Measurements from ENCODE around the gene SEMG2. TPM values are rescaled to one million over a fixed set of nuclear protein-coding genes. Genes with fewer than 3 reads are reported as not detected.

The SEMG2 gene, protein sequence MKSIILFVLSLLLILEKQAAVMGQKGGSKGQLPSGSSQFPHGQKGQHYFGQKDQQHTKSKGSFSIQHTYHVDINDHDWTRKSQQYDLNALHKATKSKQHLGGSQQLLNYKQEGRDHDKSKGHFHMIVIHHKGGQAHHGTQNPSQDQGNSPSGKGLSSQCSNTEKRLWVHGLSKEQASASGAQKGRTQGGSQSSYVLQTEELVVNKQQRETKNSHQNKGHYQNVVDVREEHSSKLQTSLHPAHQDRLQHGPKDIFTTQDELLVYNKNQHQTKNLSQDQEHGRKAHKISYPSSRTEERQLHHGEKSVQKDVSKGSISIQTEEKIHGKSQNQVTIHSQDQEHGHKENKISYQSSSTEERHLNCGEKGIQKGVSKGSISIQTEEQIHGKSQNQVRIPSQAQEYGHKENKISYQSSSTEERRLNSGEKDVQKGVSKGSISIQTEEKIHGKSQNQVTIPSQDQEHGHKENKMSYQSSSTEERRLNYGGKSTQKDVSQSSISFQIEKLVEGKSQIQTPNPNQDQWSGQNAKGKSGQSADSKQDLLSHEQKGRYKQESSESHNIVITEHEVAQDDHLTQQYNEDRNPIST
- not detected for total RNA-seq

DNA sequence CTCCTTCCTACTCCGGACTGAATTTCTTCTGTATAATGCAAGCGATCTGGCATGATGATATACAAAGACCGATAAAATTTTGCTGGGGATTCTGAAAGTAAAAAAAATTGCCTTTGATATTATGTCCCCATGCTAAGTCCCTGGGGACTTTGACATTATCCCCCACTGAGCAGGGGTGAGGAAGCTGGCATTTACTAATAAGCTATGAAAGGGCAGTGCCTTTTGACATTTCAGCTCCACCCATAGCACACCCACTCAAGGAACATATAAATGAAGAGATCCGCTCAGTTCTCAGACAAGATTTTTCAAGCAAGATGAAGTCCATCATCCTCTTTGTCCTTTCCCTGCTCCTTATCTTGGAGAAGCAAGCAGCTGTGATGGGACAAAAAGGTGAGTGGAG is at the start of gene SEMG2:
Gene SEMG2 (plus strand): TSS at position 298 of the 400 bp plus-strand sequence. CDS start 17 bp downstream, at position 315.
- no peaks in the 10 kb centered on the region for H3K9me3 Mint-ChIP-seq
- peaks cover 33% of the 10 kb centered on the region for H3K27me3 Mint-ChIP-seq (ENCODE audit: low read depth)
- no peak for ATAC-seq
- no peak within 1 kb of the TSS for H3K4me3 Mint-ChIP-seq
- H3K4me1 Mint-ChIP-seq (ENCODE audit: low read depth): no peaks in the 10 kb centered on the region
- no peak for DNase-seq
- H3K36me3 Mint-ChIP-seq (ENCODE audit: insufficient read depth): no peaks in the 10 kb centered on the region

DNA sequence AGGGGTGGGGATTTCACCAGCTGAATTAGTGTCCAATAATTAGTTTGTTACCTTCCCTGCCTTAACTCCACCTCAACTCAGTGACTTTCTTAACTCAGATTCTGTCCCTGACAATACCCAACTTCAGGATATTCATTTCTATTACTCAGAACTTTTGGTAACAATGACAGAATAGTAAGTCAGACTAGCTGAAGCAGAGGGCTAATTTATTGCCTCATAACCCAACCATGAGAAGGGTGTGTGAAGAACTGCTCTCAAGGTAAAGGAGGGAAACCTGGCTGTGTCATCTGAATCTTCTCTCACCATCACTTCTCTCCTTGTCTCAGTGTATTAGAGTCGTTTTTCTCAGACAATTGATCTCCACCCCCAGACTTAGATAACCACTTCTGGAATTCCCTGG is 47.7 kb upstream of the SEMG2 start:
- Mint-ChIP-seq H3K4me3 (no peak overlapping the region), H3K9me3 (no peaks in the 10 kb centered on the region), H3K36me3 (ENCODE audit: insufficient read depth) (no peaks in the 10 kb centered on the region), H3K4me1 (ENCODE audit: low read depth) (no peaks in the 10 kb centered on the region), H3K27me3 (ENCODE audit: low read depth) (peaks cover 12% of the 10 kb centered on the region)
- ATAC-seq (no peak), DNase-seq (no peak)

DNA sequence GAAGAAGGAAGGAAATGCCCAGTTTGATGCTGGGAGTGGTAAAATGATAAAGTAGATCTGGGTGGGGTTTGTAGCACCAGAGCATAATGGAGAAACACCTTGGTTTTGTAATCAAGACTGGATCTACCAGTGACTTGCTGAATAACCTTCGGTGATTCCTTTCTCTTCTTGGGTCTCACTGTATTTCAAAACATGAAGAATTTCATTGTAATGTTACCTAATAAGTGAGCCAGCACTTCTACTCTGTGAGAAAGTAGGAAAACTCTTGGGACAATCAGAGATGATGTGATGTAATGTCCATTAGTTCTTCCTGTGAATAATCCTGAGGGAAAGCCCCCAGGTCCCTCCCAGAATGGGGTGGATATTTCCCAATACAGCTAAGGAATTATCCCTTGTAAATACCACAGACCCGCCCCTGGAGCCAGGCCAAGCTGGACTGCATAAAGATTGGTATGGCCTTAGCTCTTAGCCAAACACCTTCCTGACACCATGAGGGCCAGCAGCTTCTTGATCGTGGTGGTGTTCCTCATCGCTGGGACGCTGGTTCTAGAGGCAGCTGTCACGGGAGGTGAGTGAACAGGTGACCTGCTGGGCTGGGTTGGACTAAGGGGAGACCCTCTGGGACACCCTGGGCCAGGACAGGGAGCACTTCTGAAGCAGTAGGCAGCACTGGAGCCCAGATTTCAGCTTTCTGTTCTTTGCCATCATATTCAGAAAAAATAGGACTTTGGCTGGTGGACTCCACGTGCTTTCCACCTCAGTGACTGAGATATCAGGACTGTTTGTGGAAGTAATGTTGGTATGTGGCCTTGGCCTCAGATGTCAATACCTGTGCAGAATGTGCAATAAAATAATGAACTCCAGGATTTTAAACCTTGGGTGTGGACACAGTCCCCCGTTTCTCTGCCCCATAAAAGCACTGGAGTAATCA is 46.5 kb upstream of the SEMG2 start, which contains the start of gene PI3:
Gene PI3 (plus strand): TSS at position 469 of the 931 bp plus-strand sequence. CDS start 21 bp downstream, at position 490.
- ATAC-seq (no peak), DNase-seq (no peak)
- no peaks in the 10 kb centered on the region for H3K36me3 Mint-ChIP-seq (ENCODE audit: insufficient read depth)
- H3K27me3 Mint-ChIP-seq (ENCODE audit: low read depth): peaks cover 12% of the 10 kb centered on the region
- no peaks in the 10 kb centered on the region for H3K9me3 Mint-ChIP-seq
- H3K4me1 Mint-ChIP-seq (ENCODE audit: low read depth): no peaks in the 10 kb centered on the region
- H3K4me3 Mint-ChIP-seq: no peak within 1 kb of the TSS

DNA sequence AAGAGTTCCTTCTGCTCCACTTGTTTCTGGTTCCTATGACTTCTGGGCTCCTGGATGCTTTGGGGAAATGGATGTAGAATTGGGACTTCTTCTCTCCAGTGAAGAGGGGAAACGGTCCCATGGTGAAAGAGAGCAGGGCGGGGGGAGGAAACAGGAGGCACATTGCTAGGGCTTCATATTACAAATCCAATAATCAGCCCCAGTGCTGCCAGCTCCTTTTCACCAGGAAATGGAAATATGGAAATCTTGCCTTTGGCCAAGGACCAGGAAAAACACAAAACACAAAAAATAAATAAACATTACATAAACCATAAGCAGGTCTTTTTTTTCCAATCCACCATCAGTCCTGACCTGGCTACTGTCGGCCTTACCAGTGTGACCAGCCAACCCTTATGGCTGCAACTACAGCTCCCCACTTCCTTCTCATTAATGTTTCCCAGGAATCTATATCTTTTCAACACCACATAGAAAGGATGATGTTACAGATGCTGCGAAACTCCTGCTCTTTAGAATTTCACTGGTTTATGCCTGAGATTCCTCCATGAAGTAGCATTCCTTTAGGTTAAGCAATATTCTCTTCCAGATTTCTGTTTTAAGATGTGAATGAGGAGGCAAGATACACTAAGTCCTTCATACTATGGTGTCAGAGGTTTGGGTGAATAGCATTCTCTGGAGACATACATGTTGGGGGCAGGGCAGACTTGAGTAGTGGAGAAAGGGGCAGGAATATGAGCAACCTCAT is 44.5 kb upstream of the SEMG2 start:
- no peak for DNase-seq
- H3K9me3 Mint-ChIP-seq: no peaks in the 10 kb centered on the region
- H3K4me3 Mint-ChIP-seq: no peak overlapping the region
- ATAC-seq: no peak
- H3K27me3 Mint-ChIP-seq (ENCODE audit: low read depth): peaks cover 8% of the 10 kb centered on the region
- no peaks in the 10 kb centered on the region for H3K4me1 Mint-ChIP-seq (ENCODE audit: low read depth)
- no peaks in the 10 kb centered on the region for H3K36me3 Mint-ChIP-seq (ENCODE audit: insufficient read depth)

DNA sequence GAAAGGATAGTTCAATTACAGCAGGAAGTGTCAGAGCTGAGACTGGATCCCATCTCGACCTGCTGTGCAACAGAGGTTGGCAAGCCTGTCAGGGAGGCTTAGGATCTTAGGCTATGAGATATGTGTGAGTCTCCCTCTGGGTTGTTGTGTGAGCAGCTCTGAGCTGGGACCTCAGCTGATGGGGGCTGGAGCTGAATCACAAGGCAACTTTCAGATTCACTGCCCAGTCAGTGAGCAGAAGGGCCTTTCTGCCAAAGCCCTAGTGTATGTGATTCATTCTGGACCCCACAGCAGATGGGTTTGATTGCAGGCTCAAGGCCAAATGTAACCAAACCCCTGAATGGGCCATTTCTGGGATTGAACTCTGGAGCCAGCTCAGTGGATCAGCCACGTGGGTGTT is 42.0 kb upstream of the SEMG2 start:
- H3K36me3 Mint-ChIP-seq (ENCODE audit: insufficient read depth): no peaks in the 10 kb centered on the region
- no peaks in the 10 kb centered on the region for H3K9me3 Mint-ChIP-seq
- ATAC-seq (no peak), DNase-seq (no peak)
- H3K27me3 Mint-ChIP-seq (ENCODE audit: low read depth): peaks cover 11% of the 10 kb centered on the region
- no peaks in the 10 kb centered on the region for H3K4me1 Mint-ChIP-seq (ENCODE audit: low read depth)
- no peak overlapping the region for H3K4me3 Mint-ChIP-seq

DNA sequence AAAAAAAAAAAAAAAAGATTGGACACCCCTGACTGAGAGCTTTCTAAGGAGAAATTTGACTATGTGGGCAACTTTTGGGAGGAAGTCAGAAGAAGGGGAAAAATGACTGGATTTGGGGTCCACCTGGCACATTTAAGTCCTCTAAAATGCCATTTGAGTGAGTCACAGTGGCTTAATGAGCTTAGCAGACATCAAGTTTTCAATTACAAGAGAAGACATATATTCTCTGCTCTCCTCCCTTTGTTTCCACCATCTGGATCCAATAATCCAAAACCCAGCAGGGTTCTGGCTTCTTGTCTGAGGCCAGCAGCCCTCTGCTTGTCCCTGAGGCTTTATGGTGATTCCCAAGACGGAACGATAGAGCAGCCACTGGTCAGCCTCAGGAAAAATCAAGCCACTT is 39.5 kb upstream of the SEMG2 start:
- H3K4me1 Mint-ChIP-seq (ENCODE audit: low read depth): no peaks in the 10 kb centered on the region
- H3K27me3 Mint-ChIP-seq (ENCODE audit: low read depth): peaks cover 3% of the 10 kb centered on the region
- no peak overlapping the region for H3K4me3 Mint-ChIP-seq
- H3K36me3 Mint-ChIP-seq (ENCODE audit: insufficient read depth): no peaks in the 10 kb centered on the region
- H3K9me3 Mint-ChIP-seq: no peaks in the 10 kb centered on the region
- DNase-seq (no peak), ATAC-seq (no peak)

DNA sequence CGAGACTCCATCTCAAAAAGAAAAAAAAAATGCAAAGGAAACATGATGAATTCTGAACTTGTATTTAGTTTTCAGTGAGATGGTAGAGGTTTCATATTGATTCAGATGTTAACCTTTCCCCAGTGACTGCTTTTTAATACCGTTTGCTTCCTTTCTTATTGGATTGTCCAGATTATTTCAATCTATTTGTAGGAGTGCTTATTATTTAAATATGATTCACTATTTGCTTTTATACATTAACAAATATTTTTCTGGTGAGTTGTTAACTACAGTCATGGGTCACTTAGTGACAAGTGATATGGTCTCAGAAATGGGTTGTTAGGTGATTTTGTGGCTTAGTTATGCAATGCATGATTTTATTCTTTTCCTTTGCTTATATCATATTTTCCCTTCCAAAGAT is 38.1 kb upstream of the SEMG2 start:
- H3K27me3 Mint-ChIP-seq (ENCODE audit: low read depth): peaks cover 3% of the 10 kb centered on the region
- H3K9me3 Mint-ChIP-seq: no peaks in the 10 kb centered on the region
- no peaks in the 10 kb centered on the region for H3K4me1 Mint-ChIP-seq (ENCODE audit: low read depth)
- no peaks in the 10 kb centered on the region for H3K36me3 Mint-ChIP-seq (ENCODE audit: insufficient read depth)
- ATAC-seq (no peak), DNase-seq (no peak)
- H3K4me3 Mint-ChIP-seq: no peak overlapping the region

DNA sequence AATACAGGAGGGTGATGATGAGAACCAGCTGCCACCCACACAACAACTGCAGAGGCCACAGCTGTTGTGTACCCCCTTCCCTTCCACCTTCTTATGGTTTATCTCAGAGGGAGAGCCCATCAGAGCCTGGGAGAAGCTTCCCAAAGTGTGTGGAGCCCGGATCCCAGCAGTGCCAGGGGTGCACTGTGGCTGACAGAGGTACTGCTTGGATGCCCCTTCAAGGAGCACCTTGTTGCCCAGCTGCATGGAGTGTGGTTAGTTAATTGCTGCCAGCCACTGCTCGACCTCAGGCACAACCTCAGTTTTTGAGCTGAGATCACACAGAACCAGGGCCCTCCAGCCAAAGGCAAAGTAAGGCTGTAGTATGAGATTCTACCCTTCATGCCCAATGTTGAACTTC is 33.5 kb upstream of the SEMG2 start:
- H3K4me1 Mint-ChIP-seq (ENCODE audit: low read depth): no peaks in the 10 kb centered on the region
- H3K4me3 Mint-ChIP-seq: no peak overlapping the region
- H3K9me3 Mint-ChIP-seq: no peaks in the 10 kb centered on the region
- peaks cover 5% of the 10 kb centered on the region for H3K27me3 Mint-ChIP-seq (ENCODE audit: low read depth)
- ATAC-seq (no peak), DNase-seq (no peak)
- no peaks in the 10 kb centered on the region for H3K36me3 Mint-ChIP-seq (ENCODE audit: insufficient read depth)

DNA sequence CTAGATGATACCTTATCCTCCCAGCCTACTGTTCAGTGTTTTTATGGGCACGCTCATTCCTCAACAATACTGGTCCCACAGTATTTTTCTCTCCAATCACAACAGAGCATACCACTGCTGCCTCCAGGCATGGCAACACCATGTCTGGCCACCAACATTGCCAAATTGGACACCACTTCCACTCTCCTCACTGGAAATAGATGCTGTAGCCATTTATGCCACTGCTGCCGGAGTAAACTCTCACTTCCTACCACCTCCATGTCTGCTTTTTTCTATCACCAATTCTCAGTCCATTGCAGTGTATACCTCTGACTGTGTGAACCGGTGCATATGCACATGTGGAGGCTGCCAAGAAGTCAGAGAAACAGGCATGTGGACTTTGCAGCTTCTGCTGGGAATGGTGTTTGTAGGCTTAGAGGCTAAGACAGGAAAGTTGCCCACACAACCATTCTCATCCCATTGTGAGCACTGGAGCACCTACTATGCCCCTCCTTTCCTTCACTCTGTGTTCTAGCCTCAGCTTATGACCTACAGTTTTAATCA is 32.0 kb upstream of the SEMG2 start:
- Mint-ChIP-seq H3K9me3 (no peaks in the 10 kb centered on the region), H3K27me3 (ENCODE audit: low read depth) (peaks cover 3% of the 10 kb centered on the region), H3K4me3 (no peak overlapping the region), H3K4me1 (ENCODE audit: low read depth) (no peaks in the 10 kb centered on the region), H3K36me3 (ENCODE audit: insufficient read depth) (no peaks in the 10 kb centered on the region)
- ATAC-seq: no peak
- no peak for DNase-seq

DNA sequence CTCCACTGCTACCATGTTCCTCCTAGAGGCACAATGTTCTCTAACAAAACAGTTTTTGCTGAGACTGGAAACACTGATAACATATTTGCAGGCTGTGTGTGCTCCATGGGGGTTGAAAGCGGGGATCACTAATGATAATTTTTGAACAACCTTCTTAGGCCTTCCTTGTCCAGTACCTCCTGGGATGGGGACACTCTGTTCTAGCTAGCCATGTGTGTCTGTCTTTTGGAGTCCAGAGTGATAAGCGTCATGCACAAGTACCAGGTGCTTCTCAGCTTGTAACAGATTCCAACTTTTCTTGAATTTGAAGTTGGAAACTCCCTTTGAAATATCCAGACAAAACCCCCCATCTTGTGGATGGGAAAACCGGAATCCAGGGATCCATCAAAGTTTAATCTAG is 31.3 kb upstream of the SEMG2 start:
- Mint-ChIP-seq H3K36me3 (ENCODE audit: insufficient read depth) (no peaks in the 10 kb centered on the region), H3K4me3 (no peak overlapping the region), H3K9me3 (no peaks in the 10 kb centered on the region), H3K27me3 (ENCODE audit: low read depth) (peaks cover 6% of the 10 kb centered on the region), H3K4me1 (ENCODE audit: low read depth) (no peaks in the 10 kb centered on the region)
- ATAC-seq: no peak
- no peak for DNase-seq

DNA sequence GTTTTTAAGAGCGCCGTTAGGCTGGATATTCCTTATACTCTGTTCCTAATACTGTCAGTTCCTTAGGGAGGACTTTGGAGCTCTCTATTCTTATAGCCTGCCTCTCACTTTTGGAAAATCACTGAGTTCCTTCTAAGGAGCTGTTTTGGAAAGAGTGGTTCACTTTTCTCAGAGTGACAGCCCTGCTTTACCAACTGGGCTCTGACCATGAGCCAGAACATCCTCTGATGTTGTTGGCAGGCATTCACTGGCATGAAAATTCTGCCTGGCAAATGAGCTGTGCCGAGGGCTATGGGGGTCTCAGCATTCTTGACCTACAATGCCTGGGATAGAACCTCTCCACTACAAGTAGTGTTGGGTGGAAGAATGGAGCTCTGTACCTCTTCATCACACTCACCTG is 29.2 kb upstream of the SEMG2 start:
- no peak for DNase-seq
- Mint-ChIP-seq H3K9me3 (no peaks in the 10 kb centered on the region), H3K4me1 (ENCODE audit: low read depth) (no peaks in the 10 kb centered on the region), H3K27me3 (ENCODE audit: low read depth) (peaks cover 7% of the 10 kb centered on the region), H3K4me3 (no peak overlapping the region), H3K36me3 (ENCODE audit: insufficient read depth) (no peaks in the 10 kb centered on the region)
- no peak for ATAC-seq

DNA sequence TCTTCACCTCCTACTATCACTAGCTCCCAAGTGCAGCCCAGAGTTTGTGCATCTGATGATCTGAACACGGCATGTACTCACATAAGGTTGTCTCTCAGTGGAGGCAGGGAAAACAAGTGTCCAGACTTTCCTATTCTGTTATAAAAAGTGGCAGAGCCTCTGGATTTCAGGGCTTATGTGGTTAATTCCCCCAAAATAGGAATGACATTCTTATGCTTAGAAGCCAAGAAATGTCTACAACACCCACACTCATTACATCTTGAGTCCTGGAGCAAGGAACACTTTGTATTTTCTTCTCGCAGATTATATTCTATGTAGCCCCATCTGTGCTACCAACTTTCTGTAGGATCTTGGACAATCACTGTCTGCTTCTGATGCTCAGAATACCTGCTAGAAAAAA is 27.8 kb upstream of the SEMG2 start:
- Mint-ChIP-seq H3K36me3 (ENCODE audit: insufficient read depth) (no peaks in the 10 kb centered on the region), H3K4me3 (no peak overlapping the region), H3K9me3 (no peaks in the 10 kb centered on the region), H3K4me1 (ENCODE audit: low read depth) (no peaks in the 10 kb centered on the region), H3K27me3 (ENCODE audit: low read depth) (peaks cover 14% of the 10 kb centered on the region)
- no peak for ATAC-seq
- DNase-seq: no peak

DNA sequence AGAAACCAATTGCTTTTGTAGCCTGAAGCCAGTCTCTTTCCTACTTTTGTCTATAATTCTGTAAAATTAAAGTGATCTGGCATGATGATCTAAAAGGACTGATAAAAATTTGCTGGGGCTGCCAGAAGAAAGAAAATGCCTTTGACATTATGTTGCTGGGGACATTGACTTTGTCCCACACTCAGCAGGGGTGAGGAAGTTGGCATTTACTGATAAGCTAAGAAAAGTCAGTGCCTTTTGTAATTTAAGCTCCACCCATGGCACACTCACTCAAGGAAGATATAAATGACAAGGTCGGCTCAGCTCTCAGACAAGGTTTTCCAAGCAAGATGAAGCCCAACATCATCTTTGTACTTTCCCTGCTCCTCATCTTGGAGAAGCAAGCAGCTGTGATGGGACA is 14.4 kb upstream of the SEMG2 start, which contains the start of gene SEMG1:
Gene SEMG1 (plus strand): TSS at position 309 of the 400 bp plus-strand sequence. CDS start 21 bp downstream, at position 330.
- Mint-ChIP-seq H3K27me3 (ENCODE audit: low read depth) (peaks cover 48% of the 10 kb centered on the region), H3K36me3 (ENCODE audit: insufficient read depth) (peaks cover 2% of the 10 kb centered on the region), H3K4me1 (ENCODE audit: low read depth) (no peaks in the 10 kb centered on the region), H3K9me3 (peaks cover 10% of the 10 kb centered on the region), H3K4me3 (no peak within 1 kb of the TSS)
- DNase-seq: no peak
- ATAC-seq: no peak

Measured in activated T-cell treated with anti-CD3 and anti-CD28 coated beads, Interleukin-2, amount 50 U/mL, for 4 hours (primary cell).